Retinal pigment epithelial cell (primary cell): ENCODE data around the gene LRRC23.
A peak's percentile ranks its signal among the peaks of the same experiment; 100 is the strongest.

Experiments
- DNase-seq: peaks from one replicate; pipeline ENCODE4 v3.0.0-alpha.2; 2010; ENCODE audit warnings: low read depth
- H3K4me3 ChIP-seq: 2 replicates; pipeline ENCODE4 v1.5.1; 2011; ENCODE audit warnings: mild to moderate bottlenecking, low read length, control low read depth, moderate library complexity
- TF ChIP-seq, protein P1 (sequence below): conservative IDR thresholded peaks from 2 replicates; pipeline ENCODE4 v1.5.1; 2011; ENCODE audit warnings: low read depth, low read length, control low read depth, inconsistent platforms

Gene LRRC23

DNA sequence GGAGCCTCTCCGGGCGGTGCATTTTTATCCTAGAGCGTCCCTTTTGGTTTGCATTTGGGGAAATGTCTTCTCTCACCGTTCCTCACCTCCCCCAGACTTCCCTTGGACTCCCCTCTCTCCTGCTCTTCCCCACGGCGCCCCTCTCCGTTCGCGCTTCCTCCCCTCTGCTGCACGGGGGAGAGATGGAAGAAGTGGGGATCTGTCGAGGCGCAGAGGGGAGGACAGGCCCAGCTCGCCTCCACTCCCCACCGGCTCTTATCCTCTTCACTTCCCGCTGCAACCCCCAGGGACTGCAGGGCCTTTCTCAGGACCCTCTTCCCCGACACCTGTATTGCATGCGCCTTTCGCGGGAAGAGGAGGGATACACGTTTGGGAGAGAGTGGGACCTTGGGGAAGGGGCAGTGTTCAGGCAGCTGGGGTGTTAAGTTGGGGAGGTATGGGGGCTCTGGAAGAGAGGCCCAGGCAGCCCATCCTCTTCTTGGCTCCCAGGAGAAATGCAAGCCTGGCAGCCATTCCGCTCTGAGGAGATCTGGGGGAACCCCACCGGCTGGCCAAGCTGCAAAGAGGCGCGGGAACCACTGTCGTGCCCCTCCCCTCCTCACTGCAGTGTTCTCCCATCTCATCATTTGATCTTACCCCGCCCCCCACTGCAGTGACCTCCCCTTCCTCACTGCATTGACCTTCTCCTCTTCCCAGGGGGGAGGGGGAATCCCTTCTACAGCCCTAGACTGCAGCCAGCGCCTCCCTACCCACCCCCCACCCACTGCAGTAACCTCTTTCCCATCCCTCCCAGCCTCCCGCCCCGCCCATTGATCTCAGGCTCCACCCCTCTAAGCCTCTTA is 10.5 kb downstream of the LRRC23 start:
- no peak for DNase-seq
- H3K4me3 ChIP-seq, result peak overlapping the region; percentile 82
- TF ChIP-seq, protein P1, sequence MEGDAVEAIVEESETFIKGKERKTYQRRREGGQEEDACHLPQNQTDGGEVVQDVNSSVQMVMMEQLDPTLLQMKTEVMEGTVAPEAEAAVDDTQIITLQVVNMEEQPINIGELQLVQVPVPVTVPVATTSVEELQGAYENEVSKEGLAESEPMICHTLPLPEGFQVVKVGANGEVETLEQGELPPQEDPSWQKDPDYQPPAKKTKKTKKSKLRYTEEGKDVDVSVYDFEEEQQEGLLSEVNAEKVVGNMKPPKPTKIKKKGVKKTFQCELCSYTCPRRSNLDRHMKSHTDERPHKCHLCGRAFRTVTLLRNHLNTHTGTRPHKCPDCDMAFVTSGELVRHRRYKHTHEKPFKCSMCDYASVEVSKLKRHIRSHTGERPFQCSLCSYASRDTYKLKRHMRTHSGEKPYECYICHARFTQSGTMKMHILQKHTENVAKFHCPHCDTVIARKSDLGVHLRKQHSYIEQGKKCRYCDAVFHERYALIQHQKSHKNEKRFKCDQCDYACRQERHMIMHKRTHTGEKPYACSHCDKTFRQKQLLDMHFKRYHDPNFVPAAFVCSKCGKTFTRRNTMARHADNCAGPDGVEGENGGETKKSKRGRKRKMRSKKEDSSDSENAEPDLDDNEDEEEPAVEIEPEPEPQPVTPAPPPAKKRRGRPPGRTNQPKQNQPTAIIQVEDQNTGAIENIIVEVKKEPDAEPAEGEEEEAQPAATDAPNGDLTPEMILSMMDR, result no peak

DNA sequence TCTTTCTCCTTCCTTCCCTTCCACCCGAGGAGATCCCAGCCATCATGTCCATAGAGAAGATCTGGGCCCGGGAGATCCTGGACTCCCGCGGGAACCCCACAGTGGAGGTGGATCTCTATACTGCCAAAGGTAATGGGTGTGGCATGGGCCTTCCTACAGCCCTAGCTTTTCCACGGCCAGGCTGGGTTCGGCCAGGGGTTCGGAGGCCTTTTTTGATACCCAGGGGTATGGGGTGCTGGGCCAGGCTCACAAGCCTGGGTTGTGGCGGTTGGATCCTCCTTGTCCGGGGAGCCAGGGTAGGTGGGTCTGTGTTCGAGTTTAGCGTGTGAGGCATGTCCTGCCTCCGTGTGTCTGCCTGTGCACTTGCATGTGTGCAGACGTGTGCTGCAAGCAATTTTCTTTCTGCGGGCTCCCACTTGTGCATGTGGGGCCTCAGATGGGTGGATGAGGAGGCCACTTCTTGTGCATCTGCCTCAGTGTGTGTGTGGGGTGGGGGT is 11.2 kb downstream of the LRRC23 start:
- peak overlapping the region; percentile 82 for H3K4me3 ChIP-seq
- no peak for DNase-seq
- TF ChIP-seq, protein P1, result no peak

DNA sequence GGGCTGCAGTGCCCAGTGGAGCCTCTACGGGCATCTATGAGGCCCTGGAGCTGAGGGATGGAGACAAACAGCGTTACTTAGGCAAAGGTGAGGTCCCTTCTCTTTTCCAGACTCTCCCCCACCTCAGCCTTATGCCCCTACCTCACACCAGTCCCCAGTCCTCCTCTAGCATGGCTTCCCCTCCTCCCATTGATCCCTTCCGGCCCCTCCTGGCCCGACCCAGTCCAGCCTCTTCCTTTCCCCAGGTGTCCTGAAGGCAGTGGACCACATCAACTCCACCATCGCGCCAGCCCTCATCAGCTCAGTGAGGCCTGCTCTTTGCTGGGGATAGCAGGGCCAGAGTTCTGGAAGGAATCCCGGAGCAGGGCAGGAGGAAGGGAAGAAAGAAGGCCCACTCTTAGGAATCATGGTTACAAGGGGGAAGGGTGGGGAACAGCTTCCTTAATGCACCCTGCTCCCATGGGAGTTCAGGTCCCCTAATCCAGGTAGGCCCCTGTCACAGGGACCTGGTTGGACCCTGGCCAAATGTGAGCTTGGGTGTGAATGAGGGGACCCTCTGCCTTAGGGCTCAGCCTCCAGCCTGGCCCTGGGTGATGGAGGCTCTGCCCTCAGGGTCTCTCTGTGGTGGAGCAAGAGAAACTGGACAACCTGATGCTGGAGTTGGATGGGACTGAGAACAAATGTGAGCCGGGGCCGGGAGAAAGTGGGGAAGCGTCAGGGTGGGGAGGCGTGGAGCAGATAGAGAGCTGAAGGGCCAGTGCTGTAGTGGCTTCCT is 12.0 kb downstream of the LRRC23 start:
- H3K4me3 ChIP-seq, result peak overlapping the region; percentile 82
- TF ChIP-seq, protein P1, result no peak
- no peak for DNase-seq

DNA sequence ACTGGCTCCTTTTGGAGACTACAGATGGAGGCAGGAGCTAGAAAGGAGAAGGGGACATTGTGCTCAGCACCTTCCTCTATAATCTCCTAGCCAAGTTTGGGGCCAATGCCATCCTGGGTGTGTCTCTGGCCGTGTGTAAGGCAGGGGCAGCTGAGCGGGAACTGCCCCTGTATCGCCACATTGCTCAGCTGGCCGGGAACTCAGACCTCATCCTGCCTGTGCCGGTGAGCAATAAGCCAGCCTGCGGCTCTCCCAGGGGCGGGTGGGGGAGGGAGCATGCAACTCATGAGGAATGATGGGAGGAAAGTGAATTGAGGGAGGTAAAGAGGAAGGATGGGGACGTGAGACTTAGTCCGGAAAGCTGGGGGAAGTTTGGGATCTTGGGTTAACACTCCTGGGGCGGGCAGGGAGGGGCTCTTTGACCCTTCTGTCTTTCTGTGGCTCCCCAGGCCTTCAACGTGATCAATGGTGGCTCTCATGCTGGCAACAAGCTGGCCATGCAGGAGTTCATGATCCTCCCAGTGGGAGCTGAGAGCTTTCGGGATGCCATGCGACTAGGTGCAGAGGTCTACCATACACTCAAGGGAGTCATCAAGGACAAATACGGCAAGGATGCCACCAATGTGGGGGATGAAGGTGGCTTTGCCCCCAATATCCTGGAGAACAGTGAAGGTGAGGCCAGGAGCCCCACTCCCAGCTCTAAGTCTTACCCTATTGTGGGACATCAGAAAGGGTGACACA is 13.0 kb downstream of the LRRC23 start:
- TF ChIP-seq, protein P1, result no peak
- no peak overlapping the region for H3K4me3 ChIP-seq
- no peak for DNase-seq

DNA sequence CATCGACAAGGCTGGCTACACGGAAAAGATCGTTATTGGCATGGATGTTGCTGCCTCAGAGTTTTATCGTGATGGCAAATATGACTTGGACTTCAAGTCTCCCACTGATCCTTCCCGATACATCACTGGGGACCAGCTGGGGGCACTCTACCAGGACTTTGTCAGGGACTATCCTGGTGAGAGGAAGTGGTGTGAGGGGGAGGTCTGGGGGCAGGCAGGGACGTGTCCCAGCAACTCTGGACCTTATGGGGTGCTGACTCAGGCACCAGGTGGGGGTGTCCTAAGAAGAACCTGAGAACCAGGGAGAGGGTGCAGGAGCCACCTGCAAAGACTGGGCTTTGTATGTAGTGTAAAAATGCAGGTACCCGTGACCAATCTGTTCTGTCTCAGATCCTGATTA is 15.0 kb downstream of the LRRC23 start:
- no peak overlapping the region for H3K4me3 ChIP-seq
- DNase-seq, result no peak
- TF ChIP-seq, protein P1, result no peak

DNA sequence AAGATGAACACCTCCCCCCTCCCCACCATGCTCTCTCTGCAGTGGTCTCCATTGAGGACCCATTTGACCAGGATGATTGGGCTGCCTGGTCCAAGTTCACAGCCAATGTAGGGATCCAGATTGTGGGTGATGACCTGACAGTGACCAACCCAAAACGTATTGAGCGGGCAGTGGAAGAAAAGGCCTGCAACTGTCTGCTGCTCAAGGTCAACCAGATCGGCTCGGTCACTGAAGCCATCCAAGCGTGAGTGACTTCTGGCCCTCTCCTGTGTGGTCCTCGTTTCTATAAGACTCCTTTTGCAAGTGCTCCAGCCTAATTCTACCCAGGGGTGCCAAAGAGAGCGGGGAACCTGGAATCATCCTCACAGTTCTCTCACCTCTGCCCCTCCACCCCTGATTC is 16.9 kb downstream of the LRRC23 start:
- TF ChIP-seq, protein P1, result no peak
- DNase-seq, result no peak
- H3K4me3 ChIP-seq, result no peak overlapping the region
